ENCODE results near the gene GSTM1. TPM values are rescaled to one million over a fixed set of nuclear protein-coding genes. Genes with fewer than 3 reads are reported as not detected.

GSTM1 gene
- total and polyA plus RNA-seq, 2 of the 8 experiments (the other 6 are each of a cell fraction or from before 2014, with no cell fraction given), result 16.7 to 42.5 TPM

GRCh38 chr1:109664671-109665070 is 22.9 kb upstream of the GSTM1 start (continued):
- TF ChIP-seq CHD7 (IDR thresholded peaks at IDR 0.05; ENCODE audit: insufficient replicate concordance, low read length) (no peak), BCL11A (IDR thresholded peaks at IDR 0.05; ENCODE audit: low read depth in 2 of 2, low read length in 2 of 2) (no peak), TAF1 (IDR thresholded peaks at IDR 0.05; ENCODE audit: low read depth, low read length) (no peak), PHF8 (conservative IDR thresholded peaks at IDR 0.05; ENCODE audit: low read depth, low read length) (no peak), HDAC6 (IDR thresholded peaks at IDR 0.05; ENCODE audit: low read depth, low read length) (no peak), SRF (IDR thresholded peaks at IDR 0.05; ENCODE audit: low read depth, low read length) (no peak), TCF12 (IDR thresholded peaks at IDR 0.05; ENCODE audit: low read depth, low read length) (no peak), SIRT6 (IDR thresholded peaks at IDR 0.05; ENCODE audit: low read length) (no peak), GTF2F1 (IDR thresholded peaks at IDR 0.05; ENCODE audit: borderline replicate concordance, low read depth, low read length) (no peak)
